ENCODE results near the gene ENPP1.
"Not testable (repeated sequence)": the region's sequence is repeated elsewhere in the genome, so short reads cannot be mapped to it uniquely, and the experiment has no call there.

ENPP1 gene

DNA sequence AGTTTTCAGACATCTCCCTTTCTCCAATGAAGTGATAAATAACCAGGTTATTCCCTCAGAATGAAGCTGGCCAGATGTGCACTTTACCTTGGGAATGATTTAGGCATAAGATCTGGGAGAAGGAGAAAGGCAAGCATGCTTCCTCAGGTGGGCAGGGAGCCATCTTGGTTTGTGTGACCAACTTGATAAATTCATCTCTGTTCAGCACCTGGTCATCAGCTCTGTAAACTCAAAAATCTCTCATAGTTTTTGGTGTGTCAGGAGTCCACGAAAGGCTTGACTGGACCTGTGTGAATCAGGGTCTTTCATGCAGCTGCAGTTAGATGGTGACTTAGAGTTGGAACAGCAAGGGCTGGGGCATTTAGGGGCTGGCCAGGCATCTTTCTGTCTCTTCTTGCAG lies 24.5 kb downstream of the ENPP1 start:
- FAIRE-seq = no peak

GRCh38 chr6:131838051-131838450 lies 30.2 kb downstream of the ENPP1 start:
- no peak for FAIRE-seq

- FAIRE-seq = no peak
These were observed 31.6 kb downstream of the ENPP1 start for GRCh38 chr6:131839388-131839787.

DNA sequence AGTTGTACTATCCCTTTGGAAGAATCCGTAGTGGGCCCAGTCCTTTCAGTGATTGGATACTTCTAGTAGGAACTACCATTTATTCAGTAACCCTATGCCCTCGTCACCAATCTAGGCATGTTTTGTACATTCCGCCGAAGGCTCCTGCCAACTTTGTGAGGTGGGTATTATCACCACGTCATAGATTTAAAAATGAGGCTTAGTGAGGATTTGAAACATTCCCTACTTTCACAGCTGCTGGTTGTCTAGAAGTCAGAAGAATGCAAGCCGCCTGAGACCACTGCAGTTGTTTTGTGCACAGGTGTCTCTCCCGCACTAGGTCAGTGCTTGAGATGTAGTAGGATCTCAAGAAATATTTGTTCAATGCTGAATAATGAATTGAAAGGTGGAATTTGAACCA lies 32.6 kb downstream of the ENPP1 start:
- no peak for FAIRE-seq

- FAIRE-seq = no peak
These were observed 33.2 kb downstream of the ENPP1 start for GRCh38 chr6:131840936-131841583.

DNA sequence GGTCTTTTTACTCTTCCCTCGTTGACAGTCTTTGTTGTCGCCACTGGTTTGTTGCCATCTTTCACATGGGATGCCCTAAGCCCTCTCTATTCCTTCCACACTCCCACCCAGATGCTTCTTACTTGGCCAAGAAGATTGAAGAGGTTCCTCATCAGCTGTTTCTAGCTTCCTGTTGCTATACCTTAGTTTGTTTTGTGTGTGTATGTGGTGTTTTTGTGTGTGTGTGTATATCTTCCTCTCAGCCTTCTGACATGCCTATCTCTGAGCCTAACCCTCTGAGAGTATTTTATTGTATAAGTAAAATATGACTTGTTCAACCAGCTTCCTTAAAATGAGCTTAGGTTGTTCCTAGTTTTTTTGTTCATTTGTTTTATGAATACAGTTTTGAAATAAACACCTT lies 35.9 kb downstream of the ENPP1 start:
- no peak for FAIRE-seq

- FAIRE-seq = no peak
These were observed 36.5 kb downstream of the ENPP1 start for GRCh38 chr6:131844243-131844841.

- FAIRE-seq = no peak
These were observed 38.3 kb downstream of the ENPP1 start for GRCh38 chr6:131846023-131846663.

- no peak for FAIRE-seq
These were observed 39.1 kb downstream of the ENPP1 start for GRCh38 chr6:131846905-131847304.

DNA sequence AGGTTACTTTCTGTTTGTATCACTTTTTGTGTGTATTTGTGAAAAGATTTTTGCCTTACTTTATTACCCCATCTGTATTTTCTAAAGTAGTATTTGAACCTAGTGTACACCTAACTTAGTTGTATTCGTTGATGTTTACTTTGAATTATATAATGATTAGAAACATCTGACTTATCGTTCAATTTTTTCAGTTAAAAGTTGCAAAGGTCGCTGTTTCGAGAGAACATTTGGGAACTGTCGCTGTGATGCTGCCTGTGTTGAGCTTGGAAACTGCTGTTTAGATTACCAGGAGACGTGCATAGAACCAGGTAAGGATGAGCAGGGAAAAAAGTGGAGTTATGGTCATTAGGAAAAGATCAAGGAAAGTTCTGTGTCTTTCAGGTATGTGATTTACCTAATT lies 42.0 kb downstream of the ENPP1 start:
- no peak for FAIRE-seq

DNA sequence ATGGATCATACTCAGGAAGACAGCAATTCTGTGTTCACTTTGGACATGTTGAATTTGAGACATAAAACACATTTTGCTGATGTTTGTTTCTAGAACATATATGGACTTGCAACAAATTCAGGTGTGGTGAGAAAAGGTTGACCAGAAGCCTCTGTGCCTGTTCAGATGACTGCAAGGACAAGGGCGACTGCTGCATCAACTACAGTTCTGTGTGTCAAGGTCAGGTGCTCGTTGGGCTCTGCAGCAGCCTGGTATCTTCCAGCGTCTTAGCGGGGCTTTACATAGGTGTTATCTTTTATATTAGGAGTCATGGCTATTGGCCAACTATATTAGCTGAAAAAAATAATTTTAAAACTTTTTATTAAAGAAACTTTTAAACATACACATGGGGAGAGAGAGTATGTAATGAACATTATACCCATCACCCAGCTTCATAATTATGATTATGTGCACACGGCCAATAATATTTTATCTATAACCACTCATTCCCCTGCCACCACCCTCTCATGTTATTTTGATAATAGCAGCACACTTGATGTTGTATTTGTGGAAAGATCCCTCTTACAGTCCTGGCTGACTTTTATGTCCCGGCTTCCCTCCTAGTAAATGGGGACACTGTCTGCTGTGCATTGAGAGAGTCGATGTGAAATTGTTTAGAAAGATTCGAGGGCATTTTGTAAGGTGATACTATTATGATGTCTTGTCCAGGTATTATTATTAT lies 43.4 kb downstream of the ENPP1 start:
- FAIRE-seq = no peak

DNA sequence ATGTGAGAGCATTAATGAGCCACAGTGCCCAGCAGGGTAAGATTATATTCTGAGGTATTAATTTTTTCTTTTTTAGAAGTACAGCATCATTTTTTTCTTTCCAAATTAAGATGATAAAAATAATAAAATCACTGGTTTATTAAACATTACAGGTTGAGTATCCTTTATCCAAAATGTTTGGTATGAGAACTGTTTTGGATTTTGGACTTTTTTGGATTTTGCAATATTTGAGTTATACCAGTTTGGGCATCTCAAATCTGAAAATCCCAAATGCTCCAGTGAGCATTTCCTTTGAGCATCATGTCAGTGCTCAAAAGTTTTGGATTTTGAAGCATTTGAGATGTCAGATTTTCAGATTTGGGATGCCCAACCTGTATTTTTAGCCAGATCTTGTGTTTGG lies 44.4 kb downstream of the ENPP1 start:
- no peak for FAIRE-seq

DNA sequence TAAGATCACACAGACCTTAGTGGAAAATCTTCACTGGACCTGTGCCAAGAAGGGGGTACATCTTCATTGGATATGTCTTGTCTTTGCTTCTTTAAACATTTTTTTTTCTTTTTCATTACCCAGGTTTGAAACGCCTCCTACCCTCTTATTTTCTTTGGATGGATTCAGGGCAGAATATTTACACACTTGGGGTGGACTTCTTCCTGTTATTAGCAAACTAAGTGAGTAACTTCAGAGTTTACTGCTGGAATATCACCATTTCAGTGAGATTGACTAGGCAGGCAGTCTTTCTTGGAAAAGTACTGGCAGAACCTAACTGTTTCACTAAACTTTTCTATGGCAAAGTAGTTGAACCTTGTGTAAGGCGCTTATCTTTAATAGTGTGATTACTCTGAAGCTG lies 47.0 kb downstream of the ENPP1 start:
- FAIRE-seq = no peak

DNA sequence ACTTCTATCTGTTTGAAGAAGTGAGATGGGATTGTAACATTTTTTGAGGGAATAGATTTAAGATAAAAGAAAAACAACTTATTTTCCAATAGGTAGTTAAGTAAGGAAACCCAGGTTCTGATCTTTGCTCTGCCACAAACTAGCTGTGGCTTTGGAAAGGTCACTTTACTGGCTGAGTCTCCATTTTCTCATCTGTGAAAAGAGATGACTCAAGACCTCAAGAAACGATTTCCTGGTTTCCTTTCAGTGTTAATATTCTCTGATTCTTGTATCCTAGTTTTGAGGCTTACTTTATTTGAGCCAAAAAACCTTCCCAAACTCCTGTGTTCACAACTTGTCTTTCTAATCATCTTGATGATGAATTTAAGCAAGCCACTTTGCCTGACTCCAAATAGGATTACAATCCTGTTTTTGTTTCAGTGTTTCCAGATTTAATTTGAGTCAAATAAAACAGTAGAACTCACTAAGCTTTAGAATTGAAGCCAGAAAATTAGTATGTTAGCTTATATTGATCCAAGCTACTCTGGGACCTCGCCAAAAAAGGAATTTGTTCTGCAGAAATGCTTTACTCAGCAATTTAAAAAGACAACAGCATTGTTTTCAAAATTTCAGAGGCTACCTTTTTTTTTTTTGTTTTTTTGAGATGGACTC lies 51.1 kb downstream of the ENPP1 start:
- FAIRE-seq = no peak

- not testable (repeated sequence) for FAIRE-seq
These were observed 51.8 kb downstream of the ENPP1 start for GRCh38 chr6:131859658-131860057.

GRCh38 chr6:131861381-131861780 lies 53.6 kb downstream of the ENPP1 start:
- no peak for FAIRE-seq

DNA sequence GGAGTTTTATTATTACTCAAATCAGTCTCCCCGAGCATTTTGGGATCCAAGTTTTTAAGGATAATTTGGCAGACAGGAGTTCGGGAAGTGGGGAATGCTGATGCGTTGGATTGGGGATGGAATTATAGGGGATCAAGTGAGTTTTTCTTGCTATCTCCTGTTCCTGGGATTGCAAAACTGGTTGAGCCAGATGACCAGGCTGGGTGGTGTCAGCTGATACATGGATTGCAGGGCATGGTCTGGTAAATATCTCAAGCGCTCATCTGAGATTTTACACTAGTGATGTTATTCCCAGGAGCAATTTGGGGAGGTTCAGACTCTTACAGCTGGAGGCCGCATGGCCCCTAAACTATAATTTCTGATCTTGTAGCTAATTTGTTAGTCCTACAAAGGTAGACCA lies 54.7 kb downstream of the ENPP1 start:
- no peak for FAIRE-seq

DNA sequence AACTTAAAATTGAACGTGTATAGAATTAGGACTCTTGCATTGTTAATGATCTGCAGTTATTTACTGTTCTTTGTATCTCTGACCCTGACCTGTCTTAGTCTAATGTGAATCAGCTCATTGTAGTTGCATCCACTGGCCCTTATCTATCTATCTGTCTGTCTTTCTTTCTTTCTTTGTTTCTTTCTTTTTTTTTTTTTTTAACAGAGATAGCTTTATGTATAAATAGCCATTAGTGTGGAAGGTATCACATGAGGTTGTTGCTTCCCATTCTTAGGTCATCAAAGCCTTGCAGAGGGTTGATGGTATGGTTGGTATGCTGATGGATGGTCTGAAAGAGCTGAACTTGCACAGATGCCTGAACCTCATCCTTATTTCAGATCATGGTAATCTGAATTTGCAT lies 59.9 kb downstream of the ENPP1 start:
- no peak for FAIRE-seq

- no peak for FAIRE-seq
These were observed 61.0 kb downstream of the ENPP1 start for GRCh38 chr6:131868836-131869235.

- no peak for FAIRE-seq
These were observed 67.8 kb downstream of the ENPP1 start for GRCh38 chr6:131875647-131876046.

DNA sequence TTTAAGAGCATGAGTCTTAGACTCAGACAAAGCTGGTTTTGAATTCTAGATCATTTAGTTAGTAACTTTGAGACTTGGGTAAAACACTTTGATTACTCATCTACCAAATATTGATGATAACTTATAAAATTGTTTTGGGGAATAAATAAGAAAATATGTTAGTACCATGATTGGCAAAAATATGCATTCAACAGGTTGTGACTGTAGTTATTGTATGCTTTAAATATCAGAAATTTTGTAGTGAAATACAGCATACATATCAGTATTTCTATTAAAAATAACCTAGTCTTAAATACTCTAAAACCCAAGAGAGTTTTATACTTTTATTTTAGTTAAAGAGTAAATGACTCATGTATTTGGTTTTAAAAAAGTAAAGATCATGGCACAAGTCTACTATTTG lies 68.7 kb downstream of the ENPP1 start:
- no peak for FAIRE-seq

GRCh38 chr6:131877999-131878789 lies 70.4 kb downstream of the ENPP1 start:
- no peak for FAIRE-seq

Data from colon (tissue), 2 donors.